Heart left ventricle (tissue), 13 donors: ENCODE data around the gene EMC8.

Experiments
- CTCF ChIP-seq, 12 donors: fragments of 200-600 bp; sonication (generic) in 4 of 12; IDR thresholded peaks; one replicate each; pipeline versions ENCODE4 v1.5.0 to v1.8.0; 2018 to 2022; ENCODE audit warnings: antibody characterized with exemption in 12 of 12, mild to moderate bottlenecking in 5 of 12
- POLR2A ChIP-seq, 2 donors: fragments of 450-650 bp; IDR thresholded peaks; one replicate each; pipeline ENCODE4 v1.6.1; 2017; ENCODE audit warnings: antibody characterized with exemption in 2 of 2, mild to moderate bottlenecking in 2 of 2, moderate library complexity in 2 of 2
- donor health status: ischemic (EF 13 %, LVEDD 7.1; RV severe dilation, severe dysfunction).
- donor health status: DM: no; HTN: yes; CAD: no.
- donor health status: DM: no; HTN: no; CAD: no.
- donor health status: ischemic (EF 25% LVEDD 6.9; RV normal size, moderate dysfunction).
- donor health status: ischemic (EF 25% LVEDD 5.7; RV mildly dilated, moderate dysfunction).
- donor health status: ischemic (EF 35%, LVEDD 5.7; RV mildly dilated, moderate dysfunction).
- donor health status: nonischemic (EF 11% LVEDD 7.7; RV severe dilation, severe dysfunction).
- donor health status: DM: yes; HTN: yes; CAD: no.
- donor health status: PGD.
- donor health status: ischemic (EF 29% LVEDD 5.4; RV normal size, mild dysfunction).
- donor health status: nonischemic (EF 23%, LVEDD 6.1; RV moderate dilation, normal function).

GRCh38 chr16:85755929-85756768 lies 43.2 kb downstream of the EMC8 start:
- no peak for TF ChIP-seq CTCF (IDR thresholded peaks at IDR 0.05)
- TF ChIP-seq POLR2A (IDR thresholded peaks at IDR 0.05) = no peak
